HL-60/S4 (cell line): ENCODE results near the gene ADSL.
"Not testable (repeated sequence)": the region's sequence is repeated elsewhere in the genome, so short reads cannot be mapped to it uniquely, and the experiment has no call there.

Source experiments
- in situ Hi-C: fragments of 300-500 bp; cut with MboI; formaldehyde crosslinking; loops from 2 replicates; pipeline ENCODE4 v1.14.3; 2022; ENCODE audit warnings: low sequenced_read_pairs

The ADSL gene

GRCh38 chr22:40346185-40347118 lies at the start of gene ADSL:
Gene ADSL, plus strand, starts transcription at chr22:40346500. Its CDS starts 59 bp downstream, at chr22:40346559.
- in situ Hi-C loops = loop anchor here (10.0 kb wide), 1 partner anchor 302 kb away; no protein-coding TSS in a partner anchor

GRCh38 chr22:40300316-40300715 lies 46.0 kb upstream of the ADSL start:
- in situ Hi-C loops = no loop called here

- in situ Hi-C loops = no loop called here
These were observed 45.2 kb upstream of the ADSL start for GRCh38 chr22:40300884-40301672.

- in situ Hi-C loops = no loop called here
These were observed 44.2 kb upstream of the ADSL start for GRCh38 chr22:40302149-40302548.

- in situ Hi-C loops = no loop called here
These were observed 40.7 kb upstream of the ADSL start for GRCh38 chr22:40305625-40306024.

- in situ Hi-C loops = no loop called here
These were observed 37.2 kb upstream of the ADSL start for GRCh38 chr22:40308999-40309573.

GRCh38 chr22:40309631-40310030 lies 36.7 kb upstream of the ADSL start:
- in situ Hi-C loops = no loop called here

- in situ Hi-C loops = no loop called here
These were observed 36.1 kb upstream of the ADSL start for GRCh38 chr22:40310081-40310767.

- in situ Hi-C loops = no loop called here
These were observed 35.6 kb upstream of the ADSL start for GRCh38 chr22:40310768-40311120.

GRCh38 chr22:40311646-40312045 lies 34.7 kb upstream of the ADSL start:
- in situ Hi-C loops = not testable (repeated sequence)

GRCh38 chr22:40312050-40312449 lies 34.2 kb upstream of the ADSL start:
- in situ Hi-C loops = no loop called here

- in situ Hi-C loops = no loop called here
These were observed 33.3 kb upstream of the ADSL start for GRCh38 chr22:40313007-40313406.

- in situ Hi-C loops = no loop called here
These were observed 32.3 kb upstream of the ADSL start for GRCh38 chr22:40314041-40314440.

GRCh38 chr22:40320687-40321086 lies 25.6 kb upstream of the ADSL start:
- in situ Hi-C loops = no loop called here

- in situ Hi-C loops = no loop called here
These were observed 24.3 kb upstream of the ADSL start for GRCh38 chr22:40322021-40322420.

- in situ Hi-C loops = no loop called here
These were observed 23.4 kb upstream of the ADSL start for GRCh38 chr22:40322818-40323447.

GRCh38 chr22:40323681-40324171 lies 22.6 kb upstream of the ADSL start:
- in situ Hi-C loops = no loop called here

GRCh38 chr22:40324468-40325305 lies 21.6 kb upstream of the ADSL start:
- in situ Hi-C loops = no loop called here

GRCh38 chr22:40325315-40325714 lies 21.0 kb upstream of the ADSL start:
- in situ Hi-C loops = no loop called here
